Fibroblast of the aortic adventitia (primary cell): ENCODE data around the gene RTF2. TPM values are rescaled to one million over a fixed set of nuclear protein-coding genes. Genes with fewer than 3 reads are reported as not detected.

Source experiments
- DNase-seq: peaks from one replicate; pipeline ENCODE4 v3.0.0-alpha.2; 2010; ENCODE audit warnings: low read depth
- H3K4me3 ChIP-seq: 2 replicates; pipeline ENCODE4 v1.5.1; 2011; ENCODE audit warnings: low read depth, mild to moderate bottlenecking, control low read depth, low read length, moderate library complexity
- CTCF ChIP-seq: IDR thresholded peaks from 2 replicates; pipeline ENCODE4 v1.5.1; 2011; ENCODE audit warnings: mild to moderate bottlenecking, low read length, control low read depth, inconsistent platforms; ENCODE audit not compliant: insufficient read depth
- total RNA-seq: library from RNA; depleted of rRNA; stranded (reverse); fragments of >200 nt; gene quantifications from 2 replicates; pipeline ENCODE4 v1.2.3, GENCODE V29; 2012; ENCODE audit warnings: low replicate concordance

RTF2 gene
- total RNA-seq, 1 donor, result 61.5 TPM

GRCh38 chr20:56453352-56453751 is 15.1 kb upstream of the RTF2 start:
- no peak for DNase-seq
- no peak overlapping the region for H3K4me3 ChIP-seq
- TF ChIP-seq CTCF, result no peak

- no peak overlapping the region for H3K4me3 ChIP-seq
- no peak for TF ChIP-seq CTCF
- DNase-seq, result no peak
Observed at GRCh38 chr20:56454754-56455153, 13.7 kb upstream of the RTF2 start.

- H3K4me3 ChIP-seq, result no peak overlapping the region
- DNase-seq, result no peak
- TF ChIP-seq CTCF, result no peak
Observed at GRCh38 chr20:56458206-56458821, 10.1 kb upstream of the RTF2 start.

- TF ChIP-seq CTCF, result no peak
- DNase-seq, result no peak
- H3K4me3 ChIP-seq, result no peak overlapping the region
Observed at GRCh38 chr20:56460459-56460858, 8.0 kb upstream of the RTF2 start.

GRCh38 chr20:56461576-56461975 is 6.9 kb upstream of the RTF2 start:
- no peak overlapping the region for H3K4me3 ChIP-seq
- no peak for DNase-seq
- TF ChIP-seq CTCF, result no peak

GRCh38 chr20:56463428-56463827 is 5.0 kb upstream of the RTF2 start:
- TF ChIP-seq CTCF, result no peak

GRCh38 chr20:56465997-56466396 is 2.4 kb upstream of the RTF2 start:
- H3K4me3 ChIP-seq, result no peak overlapping the region
- no peak for TF ChIP-seq CTCF
- no peak for DNase-seq

More at GRCh38 chr20:56463428-56463827, 5.0 kb upstream of the RTF2 start:
- no peak overlapping the region for H3K4me3 ChIP-seq
- no peak for DNase-seq
